Sigmoid colon (tissue), 4 donors: ENCODE measurements around the gene ZNF740.

Experiments
- CTCF ChIP-seq, 4 experiments: fragments of 450-650 bp in 3 of 4; fragments of 200-600 bp in 1 of 4; IDR thresholded peaks; one replicate each; pipeline ENCODE4 v1.5.1; 2016 to 2019; ENCODE audit warnings: antibody characterized with exemption in 4 of 4, mild to moderate bottlenecking in 3 of 4, moderate library complexity in 2 of 4
- POLR2AphosphoS5 ChIP-seq, 4 donors: sonication (generic); formaldehyde crosslinking; IDR thresholded peaks; one replicate each; pipeline ENCODE4 v1.6.1; 2017; ENCODE audit warnings: antibody characterized with exemption in 4 of 4

- TF ChIP-seq CTCF (IDR thresholded peaks at IDR 0.05) (no peak), POLR2AphosphoS5 (IDR thresholded peaks at IDR 0.05) (no peak)
These were observed 27.9 kb downstream of the ZNF740 start for GRCh38 chr12:53208435-53208834.
